ENCODE data around the gene KLHL3.

Gene KLHL3

GRCh38 chr5:137760294-137760693 is 24.4 kb upstream of the KLHL3 start:
- H3F3A ChIP-seq (ENCODE audit: insufficient read depth): no peaks in the 10 kb centered on the region
- no peak overlapping the region for H3K27ac ChIP-seq (ENCODE audit: low read depth, low read length)
- no peaks in the 10 kb centered on the region for H3K36me3 ChIP-seq (ENCODE audit: low read length)
- no peak overlapping the region for H3K4me3 ChIP-seq (ENCODE audit: insufficient read depth, low read length, poor library complexity, severe bottlenecking)
- no peaks in the 10 kb centered on the region for H4K20me1 ChIP-seq (ENCODE audit: low read depth, low read length)
- H3K9me3 ChIP-seq (ENCODE audit: insufficient read depth, low read length): no peaks in the 10 kb centered on the region
- no peaks in the 10 kb centered on the region for H3K27me3 ChIP-seq (ENCODE audit: low read length)
- no peaks in the 10 kb centered on the region for H3K9me2 ChIP-seq (replicated peaks; ENCODE audit: insufficient read depth, low read length)
- H3K4me2 ChIP-seq (ENCODE audit: low read depth, low read length, poor library complexity, severe bottlenecking): no peak overlapping the region
- H3K79me2 ChIP-seq (ENCODE audit: insufficient read depth, low read length): no peaks in the 10 kb centered on the region
- no peak overlapping the region for H2AFZ ChIP-seq (ENCODE audit: low read depth, low read length, severe bottlenecking)
- no peak overlapping the region for H3K9ac ChIP-seq (ENCODE audit: low read length)
- TF ChIP-seq EZH2phosphoT487 (conservative IDR thresholded peaks at IDR 0.05; ENCODE audit: low read length) (no peak), CTCF (IDR thresholded peaks at IDR 0.05; ENCODE audit: insufficient read depth, low read length, poor library complexity, severe bottlenecking) (no peak)

GRCh38 chr5:137758715-137759306 is 22.9 kb upstream of the KLHL3 start:
- Histone ChIP-seq H3K27ac (ENCODE audit: low read depth, low read length) (no peak overlapping the region), H3K9ac (ENCODE audit: low read length) (no peak overlapping the region), H3K4me3 (ENCODE audit: insufficient read depth, low read length, poor library complexity, severe bottlenecking) (no peak overlapping the region), H3K4me2 (ENCODE audit: low read depth, low read length, poor library complexity, severe bottlenecking) (no peak overlapping the region), H3K27me3 (ENCODE audit: low read length) (no peaks in the 10 kb centered on the region), H3F3A (ENCODE audit: insufficient read depth) (no peaks in the 10 kb centered on the region), H2AFZ (ENCODE audit: low read depth, low read length, severe bottlenecking) (no peak overlapping the region), H3K9me2 (replicated peaks; ENCODE audit: insufficient read depth, low read length) (no peaks in the 10 kb centered on the region), H3K79me2 (ENCODE audit: insufficient read depth, low read length) (peaks cover 3% of the 10 kb centered on the region), H3K9me3 (ENCODE audit: insufficient read depth, low read length) (no peaks in the 10 kb centered on the region), H3K36me3 (ENCODE audit: low read length) (no peaks in the 10 kb centered on the region), H4K20me1 (ENCODE audit: low read depth, low read length) (no peaks in the 10 kb centered on the region)
- no peak for TF ChIP-seq EZH2phosphoT487 (conservative IDR thresholded peaks at IDR 0.05; ENCODE audit: low read length)
- TF ChIP-seq CTCF (IDR thresholded peaks at IDR 0.05; ENCODE audit: insufficient read depth, low read length, poor library complexity, severe bottlenecking): no peak

GRCh38 chr5:137758121-137758520 is 22.2 kb upstream of the KLHL3 start:
- Histone ChIP-seq H3F3A (ENCODE audit: insufficient read depth) (no peaks in the 10 kb centered on the region), H4K20me1 (ENCODE audit: low read depth, low read length) (no peaks in the 10 kb centered on the region), H3K4me2 (ENCODE audit: low read depth, low read length, poor library complexity, severe bottlenecking) (no peak overlapping the region), H3K9ac (ENCODE audit: low read length) (no peak overlapping the region), H3K9me3 (ENCODE audit: insufficient read depth, low read length) (no peaks in the 10 kb centered on the region), H3K27me3 (ENCODE audit: low read length) (no peaks in the 10 kb centered on the region), H3K9me2 (replicated peaks; ENCODE audit: insufficient read depth, low read length) (no peaks in the 10 kb centered on the region), H3K36me3 (ENCODE audit: low read length) (no peaks in the 10 kb centered on the region; the same call in 1 of the 2 replicates), H2AFZ (ENCODE audit: low read depth, low read length, severe bottlenecking) (no peak overlapping the region), H3K27ac (ENCODE audit: low read depth, low read length) (no peak overlapping the region), H3K4me3 (ENCODE audit: insufficient read depth, low read length, poor library complexity, severe bottlenecking) (no peak overlapping the region), H3K79me2 (ENCODE audit: insufficient read depth, low read length) (peaks cover 10% of the 10 kb centered on the region)
- no peak for TF ChIP-seq EZH2phosphoT487 (conservative IDR thresholded peaks at IDR 0.05; ENCODE audit: low read length)
- TF ChIP-seq CTCF (IDR thresholded peaks at IDR 0.05; ENCODE audit: insufficient read depth, low read length, poor library complexity, severe bottlenecking): no peak
